ENCODE data around the gene CDH4. TPM values are rescaled to one million over a fixed set of nuclear protein-coding genes. Genes with fewer than 3 reads are reported as not detected.
"Not testable (repeated sequence)": the region's sequence is repeated elsewhere in the genome, so short reads cannot be mapped to it uniquely, and the experiment has no call there.

CDH4 gene
- total RNA-seq, 4 donors from 2014 or later, result 0.71 to 4.2 (median 2.9) TPM

GRCh38 chr20:61424011-61424627 lies 172.1 kb downstream of the CDH4 start:
- DNase-seq (ENCODE audit: low spot score in 2 of 2), result no peak
- TF ChIP-seq CTCF (IDR thresholded peaks at IDR 0.05), result no peak
- no peak for TF ChIP-seq POLR2A (IDR thresholded peaks at IDR 0.05)
- no peak overlapping the region for H3K4me3 ChIP-seq (ENCODE audit: low read depth, poor library complexity, severe bottlenecking)
- WGBS, 2 donors, result 92 to 97% methylated on average over 4 of the region's 4 CpGs
- intact Hi-C loops (cut with DNase I; ENCODE audit: low total_unique reads), result no loop called here

GRCh38 chr20:61424628-61425420 lies 172.8 kb downstream of the CDH4 start:
- TF ChIP-seq POLR2A (IDR thresholded peaks at IDR 0.05), result no peak
- no peak for TF ChIP-seq CTCF (IDR thresholded peaks at IDR 0.05)
- no peak overlapping the region for H3K4me3 ChIP-seq (ENCODE audit: low read depth, poor library complexity, severe bottlenecking)
- DNase-seq (ENCODE audit: low spot score in 2 of 2), result no peak
- WGBS, 2 donors, result 91 to 95% methylated on average over 17 to 24 of the region's 25 CpGs
- intact Hi-C loops (cut with DNase I; ENCODE audit: low total_unique reads), result no loop called here

- intact Hi-C loops (cut with DNase I; ENCODE audit: low total_unique reads); H3K4me3 ChIP-seq (ENCODE audit: low read depth, poor library complexity, severe bottlenecking); DNase-seq (ENCODE audit: low spot score in 2 of 2): not testable (repeated sequence)
- 85 to 91% methylated on average over 14 to 16 of the region's 18 CpGs for WGBS, 2 donors
Measured at GRCh38 chr20:61425541-61425991, 173.5 kb downstream of the CDH4 start.

GRCh38 chr20:61426352-61426751 lies 174.3 kb downstream of the CDH4 start:
- no peak overlapping the region for H3K4me3 ChIP-seq (ENCODE audit: low read depth, poor library complexity, severe bottlenecking)
- intact Hi-C loops (cut with DNase I; ENCODE audit: low total_unique reads), result no loop called here
- no peak for DNase-seq (ENCODE audit: low spot score in 2 of 2)
- 71 to 79% methylated on average over 8 of the region's 8 CpGs for WGBS, 2 donors
- TF ChIP-seq CTCF (IDR thresholded peaks at IDR 0.05), result no peak
- no peak for TF ChIP-seq POLR2A (IDR thresholded peaks at IDR 0.05)

- WGBS, 2 donors, result 70 to 81% methylated on average over 4 of the region's 4 CpGs
- intact Hi-C loops (cut with DNase I; ENCODE audit: low total_unique reads), result no loop called here
- H3K4me3 ChIP-seq (ENCODE audit: low read depth, poor library complexity, severe bottlenecking), result no peak overlapping the region
- no peak for DNase-seq (ENCODE audit: low spot score in 2 of 2)
- TF ChIP-seq CTCF (IDR thresholded peaks at IDR 0.05) (no peak), POLR2A (IDR thresholded peaks at IDR 0.05) (no peak)
Measured at GRCh38 chr20:61429458-61430227, 177.6 kb downstream of the CDH4 start.

- no peak for TF ChIP-seq CTCF (IDR thresholded peaks at IDR 0.05)
- no peak for TF ChIP-seq POLR2A (IDR thresholded peaks at IDR 0.05)
- 14 to 22% methylated on average over 11 of the region's 11 CpGs for WGBS, 2 donors
- no peak overlapping the region for H3K4me3 ChIP-seq (ENCODE audit: low read depth, poor library complexity, severe bottlenecking)
- intact Hi-C loops (cut with DNase I; ENCODE audit: low total_unique reads), result no loop called here
- no peak for DNase-seq (ENCODE audit: low spot score in 2 of 2)
Measured at GRCh38 chr20:61430228-61430624, 178.2 kb downstream of the CDH4 start.
